Pulmonary artery endothelial cell (primary cell): ENCODE results near the gene XCR1. TPM values are rescaled to one million over a fixed set of nuclear protein-coding genes. Genes with fewer than 3 reads are reported as not detected.
"Not testable (repeated sequence)": the region's sequence is repeated elsewhere in the genome, so short reads cannot be mapped to it uniquely, and the experiment has no call there.

Experiments
- DNase-seq: peaks from one replicate; pipeline ENCODE4 v3.0.0-alpha.2; 2011; ENCODE audit warnings: low read depth, low spot score
- total RNA-seq: library from RNA; depleted of rRNA; stranded (reverse); fragments of >200 nt; gene quantifications from 2 replicates; pipeline ENCODE4 v1.2.3, GENCODE V29; 2014

XCR1 gene
- total RNA-seq, 1 donor from 2014 or later, result not detected

GRCh38 chr3:46046231-46046630 lies 18.9 kb upstream of the XCR1 start:
- not testable (repeated sequence) for DNase-seq

DNA sequence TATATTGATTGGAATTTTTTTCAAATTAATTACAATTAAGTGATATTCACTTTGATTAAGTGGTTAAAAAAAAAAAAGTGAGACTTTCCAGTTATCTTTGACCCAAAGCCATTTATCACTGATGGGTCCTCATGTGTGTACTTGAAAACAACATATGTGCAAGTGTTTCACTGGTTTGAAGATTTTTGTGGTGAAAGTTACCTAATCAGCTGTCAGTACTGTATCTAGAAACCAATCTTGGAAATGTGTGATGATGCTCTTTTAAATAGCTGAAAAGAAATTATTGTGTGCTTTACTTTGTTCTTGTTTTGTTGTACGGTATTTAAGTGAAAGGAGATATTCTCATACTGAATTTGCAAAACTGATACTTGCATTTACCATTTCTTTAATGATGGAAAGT lies 11.6 kb upstream of the XCR1 start:
- no peak for DNase-seq

DNA sequence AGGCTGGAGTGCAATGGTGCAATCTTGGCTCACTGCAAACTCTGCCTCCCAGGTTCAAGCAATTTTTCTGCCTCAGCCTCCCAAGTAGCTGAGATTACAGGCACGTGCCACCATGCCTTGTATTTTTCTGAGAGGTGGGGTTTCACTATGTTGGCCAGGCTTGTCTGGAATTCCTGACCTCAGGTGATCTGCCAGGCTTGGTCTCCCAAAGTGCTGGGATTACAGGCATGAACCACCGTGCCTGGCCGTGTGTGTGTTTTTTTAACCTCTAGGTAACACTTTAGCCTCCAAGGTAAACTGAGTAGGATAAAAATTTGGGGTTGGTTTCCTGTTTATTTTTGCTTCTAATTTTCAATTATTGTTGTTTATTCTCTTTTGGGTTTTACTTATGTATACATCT lies 10.8 kb upstream of the XCR1 start:
- not testable (repeated sequence) for DNase-seq

GRCh38 chr3:46036191-46036590 lies 8.9 kb upstream of the XCR1 start:
- DNase-seq, result no peak

DNA sequence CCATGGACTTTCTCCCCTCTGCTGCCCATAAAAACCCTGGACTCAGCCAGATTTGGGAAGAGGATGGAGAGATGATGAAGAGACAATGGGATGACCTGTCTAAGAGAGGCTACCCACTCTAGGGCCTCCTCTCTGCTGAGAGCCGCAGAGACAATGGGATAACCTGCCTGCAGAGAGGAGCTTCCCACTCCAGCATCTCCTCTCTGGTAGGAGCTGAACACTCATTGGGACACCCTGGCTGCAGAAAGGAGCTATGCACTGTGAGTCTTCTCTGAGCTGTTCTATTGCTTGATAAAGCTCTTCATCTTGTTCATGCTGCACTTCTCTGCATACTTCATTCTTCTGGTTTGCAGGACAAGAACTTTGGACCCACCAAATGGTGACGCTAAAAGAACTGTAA lies 4.5 kb upstream of the XCR1 start:
- DNase-seq, result no peak

DNA sequence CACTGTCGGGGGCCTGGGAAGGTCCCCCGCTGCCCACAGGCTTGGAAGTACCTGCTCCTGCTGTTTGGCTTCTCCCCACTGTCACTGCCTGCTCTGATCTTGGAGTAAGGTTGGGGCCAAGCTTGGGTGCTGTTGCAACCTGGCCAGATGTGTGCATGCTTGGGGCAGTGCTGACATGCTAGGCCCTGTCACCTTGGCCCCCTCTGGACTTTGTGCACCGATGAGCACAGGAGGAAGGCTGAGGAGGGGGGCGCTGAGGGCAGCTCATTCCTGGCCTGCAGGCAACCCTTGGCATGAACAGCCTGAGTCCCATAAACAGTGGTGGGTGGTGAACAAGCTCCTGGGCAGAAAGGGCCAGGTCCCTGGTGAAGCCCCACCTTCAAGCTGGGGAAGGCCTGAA lies 4.0 kb upstream of the XCR1 start:
- no peak for DNase-seq

DNA sequence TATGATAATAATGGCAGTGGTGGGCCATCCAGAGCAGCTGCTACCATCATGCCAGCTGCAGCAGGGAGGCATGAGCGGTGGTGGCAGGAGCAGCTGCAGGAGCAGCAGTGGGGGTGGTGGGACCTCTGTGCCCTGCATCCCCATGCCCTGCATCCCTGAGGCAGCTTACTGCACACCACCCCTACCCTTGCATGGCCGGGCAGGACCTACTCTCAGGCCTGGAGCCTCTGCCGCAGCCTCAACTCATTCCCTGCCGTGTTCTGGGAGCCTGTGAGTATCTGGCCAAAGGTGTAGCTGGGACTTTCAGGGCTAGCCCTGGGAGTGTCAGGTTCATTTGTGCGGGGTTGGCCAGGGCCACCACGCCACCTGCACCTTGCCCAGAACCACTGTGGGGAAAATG lies 3.3 kb upstream of the XCR1 start:
- DNase-seq, result no peak

DNA sequence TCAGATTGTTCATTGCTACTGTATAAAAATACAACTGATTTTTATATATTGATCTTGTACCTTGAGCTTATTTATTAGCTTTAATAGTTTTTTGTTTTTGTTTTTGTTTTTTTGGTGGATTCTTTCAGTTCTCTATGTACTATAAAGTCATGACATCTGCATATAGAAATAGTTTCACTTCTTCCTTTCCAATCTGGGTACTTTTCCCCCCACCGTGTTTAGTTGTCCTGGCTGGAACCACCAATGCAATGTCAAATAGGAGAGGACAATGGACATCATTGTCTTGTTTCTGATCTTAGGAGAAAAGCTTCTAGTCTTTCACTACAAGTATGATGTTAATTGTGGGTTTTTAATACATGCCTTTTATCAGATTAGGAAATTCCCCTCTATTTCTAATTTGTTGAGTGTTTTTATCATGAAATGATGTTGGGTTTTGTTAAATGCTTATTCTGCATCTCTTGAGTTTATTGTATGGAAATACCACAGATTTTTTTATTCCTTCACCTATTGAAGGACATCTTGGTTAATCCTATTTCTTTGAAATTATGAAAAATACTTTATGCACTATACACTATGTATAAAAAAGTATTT lies 2.8 kb upstream of the XCR1 start:
- DNase-seq, result no peak

DNA sequence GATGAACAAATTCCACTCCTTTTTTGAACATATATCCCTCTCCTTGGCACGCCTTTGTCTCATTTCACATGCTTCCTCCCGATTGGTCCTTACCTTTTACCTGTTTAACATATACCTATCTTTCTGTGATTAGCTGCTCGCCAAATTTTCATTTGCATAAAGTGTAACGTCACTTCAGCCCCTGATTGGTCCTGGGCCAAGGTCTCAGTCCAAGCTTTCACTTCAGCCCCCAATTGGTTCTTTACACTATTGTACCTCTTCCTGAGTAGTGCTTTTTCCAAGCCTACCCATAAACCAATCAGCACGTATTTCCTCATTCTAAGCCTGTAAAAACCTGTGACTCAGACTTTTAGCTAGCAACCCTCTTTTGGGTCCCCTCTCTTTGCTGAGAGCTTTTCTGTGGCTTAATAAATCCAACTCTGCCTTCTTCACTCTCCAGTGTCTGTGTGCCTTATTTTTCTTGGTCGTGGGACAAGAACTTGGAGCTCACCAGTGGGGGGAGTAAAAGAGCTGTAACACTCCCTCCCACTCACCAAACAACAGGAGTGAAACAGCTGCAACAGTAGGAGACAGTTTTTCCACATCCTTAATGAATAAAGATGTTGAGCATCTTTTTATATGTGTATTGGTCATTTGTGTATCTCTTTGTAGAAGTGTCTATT lies 584 bp upstream of the XCR1 start:
- DNase-seq, result no peak

DNA sequence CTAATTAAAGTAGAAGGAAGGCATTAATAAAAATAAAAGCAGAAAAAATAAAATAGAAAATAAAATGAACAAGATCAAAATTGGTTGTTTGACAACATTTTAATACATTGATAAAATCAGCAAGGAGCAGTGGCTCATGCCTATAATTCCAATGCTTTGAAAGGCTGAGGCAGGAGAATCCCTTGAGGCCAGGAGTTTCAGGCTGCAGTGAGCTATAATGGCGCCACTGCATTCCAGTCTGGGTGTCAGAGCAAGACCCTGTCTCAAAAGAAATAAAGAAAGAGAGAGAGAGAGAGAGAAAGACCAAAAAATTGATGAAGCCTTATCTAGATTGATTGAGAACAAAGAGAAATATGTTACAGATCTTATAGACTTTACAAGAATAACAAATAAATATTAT lies 2.1 kb downstream of the XCR1 start:
- DNase-seq, result no peak

DNA sequence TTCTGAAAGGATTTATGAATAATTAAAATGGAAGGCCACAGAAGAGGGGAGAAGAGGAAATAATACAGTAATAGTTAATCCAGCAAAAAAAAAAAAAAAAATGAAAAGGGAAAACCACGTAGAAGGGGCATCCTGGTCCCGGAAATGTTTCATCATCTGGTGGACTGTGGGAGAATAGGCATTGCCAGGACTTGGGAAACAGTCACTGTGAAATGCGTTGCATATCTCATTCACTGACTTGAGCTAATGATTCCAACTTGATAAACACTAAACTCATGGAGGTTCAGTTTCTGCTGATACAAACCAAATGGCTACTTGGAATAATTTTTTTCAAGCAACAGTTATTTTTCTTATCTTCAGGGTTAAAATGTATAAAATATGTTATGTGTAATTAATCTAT lies 3.2 kb downstream of the XCR1 start:
- DNase-seq, result peak; percentile 3

GRCh38 chr3:46022909-46023785 lies 4.1 kb downstream of the XCR1 start:
- DNase-seq, result no peak

- DNase-seq, result no peak
Measured at GRCh38 chr3:46021516-46021915, 5.8 kb downstream of the XCR1 start.

- DNase-seq, result no peak
Measured at GRCh38 chr3:46020766-46021510, 6.3 kb downstream of the XCR1 start.

- DNase-seq, result no peak
Measured at GRCh38 chr3:46019707-46020106, 7.6 kb downstream of the XCR1 start.

DNA sequence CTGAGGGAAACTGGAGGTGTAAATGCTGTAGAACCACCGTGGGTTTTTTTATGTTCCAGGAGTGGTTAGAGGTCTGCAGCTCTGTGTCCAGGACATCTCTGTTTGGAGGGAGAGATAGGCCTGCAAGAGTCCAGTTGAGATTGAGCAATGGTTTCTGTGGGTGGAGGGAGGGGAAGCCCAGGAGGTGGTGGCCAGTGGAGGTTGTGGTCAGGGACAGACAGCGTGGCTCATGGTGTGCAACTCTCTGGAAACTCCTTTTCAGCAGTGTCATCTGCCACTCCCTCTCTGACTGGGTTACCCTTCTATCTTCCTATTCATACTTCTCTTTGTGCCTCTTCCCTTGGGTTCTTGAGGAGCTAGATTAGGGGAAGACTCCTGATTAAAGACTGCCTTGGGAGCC lies 9.6 kb downstream of the XCR1 start:
- no peak for DNase-seq

GRCh38 chr3:46013316-46014094 lies 13.8 kb downstream of the XCR1 start:
- DNase-seq, result no peak

GRCh38 chr3:46012246-46012645 lies 15.0 kb downstream of the XCR1 start:
- no peak for DNase-seq

GRCh38 chr3:46010519-46011113 lies 16.7 kb downstream of the XCR1 start:
- no peak for DNase-seq

DNA sequence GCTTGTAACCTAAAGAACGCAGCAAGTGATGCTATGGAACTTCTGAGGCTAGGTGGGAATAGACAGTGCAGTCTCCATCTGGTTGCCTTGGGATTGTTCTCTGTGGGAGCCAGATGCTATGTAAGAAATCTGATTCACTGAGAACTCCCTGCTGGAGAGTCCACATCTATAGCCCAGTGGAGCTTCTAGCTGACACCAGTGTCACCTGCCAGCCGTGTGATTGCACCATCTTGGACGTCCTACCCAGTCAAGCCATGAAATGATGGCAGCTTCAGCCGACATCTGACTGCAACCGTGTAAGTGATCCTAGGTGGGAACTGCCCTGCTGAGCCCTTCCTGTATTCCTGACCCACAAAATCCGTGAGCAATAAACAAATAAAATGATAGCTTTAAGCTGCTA lies 19.2 kb downstream of the XCR1 start:
- no peak for DNase-seq

DNA sequence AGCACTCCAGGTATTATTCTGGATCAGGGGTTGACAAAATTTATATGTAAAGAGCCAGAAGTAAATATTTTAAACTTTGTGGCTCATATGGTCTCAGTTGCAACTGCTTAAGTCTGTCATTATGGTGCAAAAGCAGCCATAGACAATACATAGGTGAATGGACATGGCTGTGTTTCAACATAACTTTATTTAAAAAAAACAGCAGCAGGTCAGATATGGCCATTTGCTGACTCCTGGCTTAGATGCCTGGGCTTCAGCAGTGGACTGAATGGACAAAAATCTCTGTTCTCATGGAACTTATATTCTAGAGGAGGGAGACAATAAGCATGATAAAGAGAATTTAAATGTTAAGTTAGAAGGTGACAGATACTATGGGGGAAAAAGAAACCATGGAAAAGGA lies 20.0 kb downstream of the XCR1 start:
- no peak for DNase-seq
